Activated CD4-positive, alpha-beta T cell treated with anti-CD3 and anti-CD28 coated beads for 36 hours (primary cell): Measurements from ENCODE around the gene CUL1. TPM values are rescaled to one million over a fixed set of nuclear protein-coding genes. Genes with fewer than 3 reads are reported as not detected.
A peak's percentile ranks its signal among the peaks of the same experiment; 100 is the strongest.

Experiments used
- ATAC-seq: fragments of 200-7000 bp; cut with Tn5 transposase; one replicate; pipeline ENCODE4 v1.10.0; 2021; ENCODE audit warnings: mild to moderate bottlenecking, moderate library complexity
- CTCF ChIA-PET: fragments of 350-600 bp; sonication (Branson Sonifier 250); formaldehyde crosslinking; loops from one replicate; lab custom pipeline; 2021; ENCODE audit warnings: antibody characterized with exemption; lab: Charles Lee
- POLR2A ChIA-PET: fragments of 350-600 bp; sonication (Branson Sonifier 250); formaldehyde crosslinking; loops from one replicate; lab custom pipeline; 2021; ENCODE audit warnings: antibody characterized with exemption, inconsistent platforms; lab: Charles Lee
- DNase-seq: peaks from one replicate; pipeline ENCODE4 v3.0.0-alpha.2; 2020
- H3K27ac Mint-ChIP-seq: one replicate; pipeline ENCODE4 v1.8.0; 2021; ENCODE audit warnings: mixed read lengths
- H3K27me3 Mint-ChIP-seq: one replicate; pipeline ENCODE4 v1.8.0; 2021; ENCODE audit warnings: mixed read lengths
- H3K36me3 Mint-ChIP-seq: one replicate; pipeline ENCODE4 v1.8.0; 2021; ENCODE audit warnings: low read depth, mixed read lengths
- H3K4me1 Mint-ChIP-seq: one replicate; pipeline ENCODE4 v1.8.0; 2021; ENCODE audit warnings: mixed read lengths
- H3K4me3 Mint-ChIP-seq: one replicate; pipeline ENCODE4 v1.8.0; 2021; ENCODE audit warnings: mild to moderate bottlenecking, moderate library complexity, mixed read lengths
- H3K9me3 Mint-ChIP-seq: one replicate; pipeline ENCODE4 v1.8.0; 2021; ENCODE audit warnings: low read depth, mixed read lengths
- intact Hi-C, 2 experiments: fragments of 100-400 bp; cut with DNase I in 1 of 2; cut with micrococcal nuclease in 1 of 2; formaldehyde crosslinking; loops; one replicate each; pipeline versions ENCODE4 v1.14.2 to v1.15.1; 2022 to 2024; cut with DNase I, micrococcal nuclease
- total RNA-seq, 2 experiments: library from RNA; stranded (reverse); gene quantifications; one replicate each; pipeline ENCODE4 v1.2.3, GENCODE V29; 2021

The CUL1 gene
- total RNA-seq, 2 experiments from 2014 or later = 72.7 to 76.7 TPM

- Mint-ChIP-seq H3K4me1 (no peaks in the 10 kb centered on the region), H3K4me3 (no peak overlapping the region), H3K9me3 (no peaks in the 10 kb centered on the region), H3K27ac (no peak overlapping the region), H3K27me3 (no peaks in the 10 kb centered on the region), H3K36me3 (peaks cover 62% of the 10 kb centered on the region)
- intact Hi-C loops = no loop called here
- CTCF ChIA-PET = interaction anchor here (0.6 to 1.5 kb wide), 5 partner anchors 36 to 223 kb away, joined by 3 read pairs; no protein-coding TSS in a partner anchor
- ATAC-seq = no peak
- POLR2A ChIA-PET = no interaction called here
- no peak for DNase-seq
Observed at GRCh38 chr7:148787571-148788295, 89.0 kb downstream of the CUL1 start.

GRCh38 chr7:148789220-148789619 lies 90.5 kb downstream of the CUL1 start:
- intact Hi-C loops = no loop called here
- peaks cover 68% of the 10 kb centered on the region for H3K36me3 Mint-ChIP-seq
- no peaks in the 10 kb centered on the region for H3K9me3 Mint-ChIP-seq
- ChIA-PET POLR2A (no interaction called here), CTCF (interaction anchor here (1.5 kb wide), 1 partner anchor 214 kb away, joined by 3 read pairs; no protein-coding TSS in a partner anchor)
- H3K27ac Mint-ChIP-seq = no peak overlapping the region
- ATAC-seq (no peak), DNase-seq (no peak)
- no peaks in the 10 kb centered on the region for H3K27me3 Mint-ChIP-seq
- no peak overlapping the region for H3K4me3 Mint-ChIP-seq
- H3K4me1 Mint-ChIP-seq = peaks cover 3% of the 10 kb centered on the region

- Mint-ChIP-seq H3K4me1 (peaks cover 3% of the 10 kb centered on the region), H3K9me3 (no peaks in the 10 kb centered on the region), H3K27me3 (no peaks in the 10 kb centered on the region), H3K36me3 (peaks cover 69% of the 10 kb centered on the region), H3K4me3 (no peak overlapping the region), H3K27ac (no peak overlapping the region)
- POLR2A ChIA-PET = no interaction called here
- DNase-seq = no peak
- intact Hi-C loops = no loop called here
- CTCF ChIA-PET = interaction anchor here (0.7 to 1.0 kb wide), 2 partner anchors 176 to 298 kb away, joined by 3 read pairs; no protein-coding TSS in a partner anchor
- no peak for ATAC-seq
Observed at GRCh38 chr7:148790131-148790726, 91.5 kb downstream of the CUL1 start.

- Mint-ChIP-seq H3K36me3 (peaks cover 66% of the 10 kb centered on the region), H3K9me3 (no peaks in the 10 kb centered on the region), H3K4me1 (peaks cover 3% of the 10 kb centered on the region), H3K4me3 (no peak overlapping the region), H3K27me3 (no peaks in the 10 kb centered on the region), H3K27ac (no peak overlapping the region)
- DNase-seq (no peak), ATAC-seq (no peak)
- ChIA-PET CTCF (interaction anchor here (1.0 kb wide), 1 partner anchor 176 kb away, joined by 3 read pairs; no protein-coding TSS in a partner anchor), POLR2A (no interaction called here)
- intact Hi-C loops = no loop called here
Observed at GRCh38 chr7:148790850-148791249, 92.1 kb downstream of the CUL1 start.

- ATAC-seq (no peak), DNase-seq (no peak)
- no peaks in the 10 kb centered on the region for H3K9me3 Mint-ChIP-seq
- intact Hi-C loops = no loop called here
- H3K27ac Mint-ChIP-seq = no peak overlapping the region
- ChIA-PET POLR2A (no interaction called here), CTCF (interaction anchor here (0.6 kb wide), 1 partner anchor 317 kb away, joined by 3 read pairs; no protein-coding TSS in a partner anchor)
- H3K36me3 Mint-ChIP-seq = peaks cover 65% of the 10 kb centered on the region
- H3K27me3 Mint-ChIP-seq = no peaks in the 10 kb centered on the region
- H3K4me1 Mint-ChIP-seq = peaks cover 3% of the 10 kb centered on the region
- no peak overlapping the region for H3K4me3 Mint-ChIP-seq
Observed at GRCh38 chr7:148791546-148791945, 92.8 kb downstream of the CUL1 start.

GRCh38 chr7:148793590-148793989 lies 94.9 kb downstream of the CUL1 start:
- intact Hi-C loops = no loop called here
- H3K27ac Mint-ChIP-seq = peak overlapping the region; percentile 42
- ChIA-PET CTCF (interaction anchor here (0.6 to 1.6 kb wide), 9 partner anchors 19 to 250 kb away, joined by 3 to 7 read pairs (median 3); no protein-coding TSS in a partner anchor), POLR2A (no interaction called here)
- H3K36me3 Mint-ChIP-seq = peaks cover 60% of the 10 kb centered on the region
- H3K4me3 Mint-ChIP-seq = no peak overlapping the region
- peaks cover 3% of the 10 kb centered on the region for H3K4me1 Mint-ChIP-seq
- no peaks in the 10 kb centered on the region for H3K9me3 Mint-ChIP-seq
- no peak for ATAC-seq
- no peak for DNase-seq
- no peaks in the 10 kb centered on the region for H3K27me3 Mint-ChIP-seq

GRCh38 chr7:148794476-148794875 lies 95.8 kb downstream of the CUL1 start:
- POLR2A ChIA-PET = no interaction called here
- Mint-ChIP-seq H3K36me3 (peaks cover 63% of the 10 kb centered on the region), H3K27me3 (no peaks in the 10 kb centered on the region), H3K9me3 (no peaks in the 10 kb centered on the region), H3K4me3 (no peak overlapping the region), H3K4me1 (peaks cover 3% of the 10 kb centered on the region), H3K27ac (no peak overlapping the region)
- no peak for ATAC-seq
- DNase-seq = no peak
- intact Hi-C loops = no loop called here
- CTCF ChIA-PET = interaction anchor here (0.6 to 1.5 kb wide), 2 partner anchors 63 to 143 kb away, joined by 3 read pairs; no protein-coding TSS in a partner anchor

GRCh38 chr7:148796841-148797240 lies 98.1 kb downstream of the CUL1 start:
- intact Hi-C loops = no loop called here
- Mint-ChIP-seq H3K4me3 (no peak overlapping the region), H3K9me3 (no peaks in the 10 kb centered on the region), H3K27me3 (no peaks in the 10 kb centered on the region), H3K27ac (no peak overlapping the region), H3K36me3 (peaks cover 53% of the 10 kb centered on the region), H3K4me1 (peaks cover 3% of the 10 kb centered on the region)
- DNase-seq = no peak
- ATAC-seq = no peak
- CTCF ChIA-PET = interaction anchor here (0.7 to 1.5 kb wide), 2 partner anchors 8 to 374 kb away, joined by 3 to 4 read pairs; no protein-coding TSS in a partner anchor
- POLR2A ChIA-PET = no interaction called here

- ChIA-PET CTCF (interaction anchor here (0.6 kb wide), 1 partner anchor 67 kb away, joined by 3 read pairs; no protein-coding TSS in a partner anchor), POLR2A (no interaction called here)
- DNase-seq (no peak), ATAC-seq (no peak)
- no peaks in the 10 kb centered on the region for H3K27me3 Mint-ChIP-seq
- H3K4me3 Mint-ChIP-seq = no peak overlapping the region
- H3K9me3 Mint-ChIP-seq = no peaks in the 10 kb centered on the region
- H3K36me3 Mint-ChIP-seq = peaks cover 32% of the 10 kb centered on the region
- intact Hi-C loops = no loop called here
- no peaks in the 10 kb centered on the region for H3K4me1 Mint-ChIP-seq
- H3K27ac Mint-ChIP-seq = peak overlapping the region; percentile 8
Observed at GRCh38 chr7:148799893-148800555, 101.3 kb downstream of the CUL1 start.

- Mint-ChIP-seq H3K4me3 (no peak overlapping the region), H3K4me1 (no peaks in the 10 kb centered on the region), H3K27me3 (no peaks in the 10 kb centered on the region), H3K36me3 (peaks cover 35% of the 10 kb centered on the region), H3K27ac (no peak overlapping the region), H3K9me3 (no peaks in the 10 kb centered on the region)
- ChIA-PET POLR2A (no interaction called here), CTCF (no interaction called here)
- ATAC-seq (no peak), DNase-seq (no peak)
- intact Hi-C loops = no loop called here
Observed at GRCh38 chr7:148800677-148801076, 102.0 kb downstream of the CUL1 start.

GRCh38 chr7:148802101-148802493 lies 103.4 kb downstream of the CUL1 start:
- H3K4me3 Mint-ChIP-seq = no peak overlapping the region
- no peak overlapping the region for H3K27ac Mint-ChIP-seq
- ChIA-PET POLR2A (no interaction called here), CTCF (interaction anchor here (0.6 to 0.9 kb wide), 2 partner anchors 165 to 244 kb away, joined by 3 read pairs; no protein-coding TSS in a partner anchor)
- no peaks in the 10 kb centered on the region for H3K27me3 Mint-ChIP-seq
- ATAC-seq (no peak), DNase-seq (no peak)
- H3K36me3 Mint-ChIP-seq = peaks cover 42% of the 10 kb centered on the region
- H3K9me3 Mint-ChIP-seq = no peaks in the 10 kb centered on the region
- intact Hi-C loops = no loop called here
- no peaks in the 10 kb centered on the region for H3K4me1 Mint-ChIP-seq
